Measurements from ENCODE around the gene HSD11B2. TPM values are rescaled to one million over a fixed set of nuclear protein-coding genes. Genes with fewer than 3 reads are reported as not detected.

The HSD11B2 gene
- total RNA-seq, 2 donors from 2014 or later = not detected

- no peak for TF ChIP-seq CTCF (IDR thresholded peaks at IDR 0.05)
- H3K4me3 ChIP-seq = no peak overlapping the region
- no peaks in the 10 kb centered on the region for H3K27me3 ChIP-seq
- H3K9me3 ChIP-seq = no peaks in the 10 kb centered on the region
- no peak for DNase-seq (ENCODE audit: low spot score)
- H3K36me3 ChIP-seq = peaks cover 7% of the 10 kb centered on the region
- peaks cover 0 to 98% of the 10 kb centered on the region in 2 donors for H3K4me1 ChIP-seq
- no peak overlapping the region for H3K27ac ChIP-seq
These were observed 16.1 kb downstream of the HSD11B2 start for GRCh38 chr16:67446968-67447507.

GRCh38 chr16:67447508-67448076 lies 16.7 kb downstream of the HSD11B2 start:
- no peaks in the 10 kb centered on the region for H3K9me3 ChIP-seq
- no peaks in the 10 kb centered on the region for H3K27me3 ChIP-seq
- TF ChIP-seq CTCF (IDR thresholded peaks at IDR 0.05) = peak in 1 of 2 donors; percentile 52
- H3K36me3 ChIP-seq = peaks cover 12% of the 10 kb centered on the region
- H3K4me3 ChIP-seq = no peak overlapping the region
- no peak overlapping the region for H3K27ac ChIP-seq
- H3K4me1 ChIP-seq = peaks cover 0 to 97% of the 10 kb centered on the region in 2 donors
- DNase-seq (ENCODE audit: low spot score) = no peak

GRCh38 chr16:67448580-67448979 lies 17.7 kb downstream of the HSD11B2 start:
- H3K36me3 ChIP-seq = peaks cover 21% of the 10 kb centered on the region
- DNase-seq (ENCODE audit: low spot score) = no peak

GRCh38 chr16:67449336-67449735 lies 18.4 kb downstream of the HSD11B2 start:
- no peak for DNase-seq (ENCODE audit: low spot score)
- Histone ChIP-seq H3K4me3 (no peak overlapping the region), H3K27ac (peak overlapping the region; percentile 63 to 64), H3K36me3 (peaks cover 21% of the 10 kb centered on the region), H3K9me3 (no peaks in the 10 kb centered on the region), H3K4me1 (peaks cover 0 to 80% of the 10 kb centered on the region in 2 donors), H3K27me3 (no peaks in the 10 kb centered on the region)
- TF ChIP-seq CTCF (IDR thresholded peaks at IDR 0.05) = no peak

More at GRCh38 chr16:67448580-67448979, 17.7 kb downstream of the HSD11B2 start:
- Histone ChIP-seq H3K4me1 (peaks cover 0 to 87% of the 10 kb centered on the region in 2 donors), H3K27ac (peak overlapping the region; percentile 28 to 64), H3K27me3 (no peaks in the 10 kb centered on the region), H3K9me3 (no peaks in the 10 kb centered on the region), H3K4me3 (no peak overlapping the region)
- no peak for TF ChIP-seq CTCF (IDR thresholded peaks at IDR 0.05)

- peaks cover 21% of the 10 kb centered on the region for H3K36me3 ChIP-seq
- no peak for DNase-seq (ENCODE audit: low spot score)
- no peaks in the 10 kb centered on the region for H3K9me3 ChIP-seq
- peaks cover 0 to 76% of the 10 kb centered on the region in 2 donors for H3K4me1 ChIP-seq
- no peaks in the 10 kb centered on the region for H3K27me3 ChIP-seq
- TF ChIP-seq CTCF (IDR thresholded peaks at IDR 0.05) = no peak
- H3K4me3 ChIP-seq = no peak overlapping the region
- peak overlapping the region; percentile 63 to 64 for H3K27ac ChIP-seq
These were observed 18.8 kb downstream of the HSD11B2 start for GRCh38 chr16:67449739-67450138.

Data from right atrium auricular region (tissue), 2 donors.